Activated naive CD4-positive, alpha-beta T cell treated with Interleukin-2 at 50 U/mL for 16 hours (primary cell): Measurements from ENCODE around the gene ZFYVE27.
A peak's percentile ranks its signal among the peaks of the same experiment; 100 is the strongest.

Experiments used
- DNase-seq: peaks from one replicate; pipeline ENCODE4 v3.0.0-alpha.2; 2020

Gene ZFYVE27

GRCh38 chr10:97744405-97745035 is 7.6 kb downstream of the ZFYVE27 start:
- DNase-seq, result no peak

- no peak for DNase-seq
Measured at GRCh38 chr10:97747573-97747972, 10.6 kb downstream of the ZFYVE27 start.

GRCh38 chr10:97748116-97748515 is 11.2 kb downstream of the ZFYVE27 start:
- no peak for DNase-seq

- no peak for DNase-seq
Measured at GRCh38 chr10:97752956-97753355, 16.0 kb downstream of the ZFYVE27 start.

GRCh38 chr10:97754726-97755125 is 17.8 kb downstream of the ZFYVE27 start:
- DNase-seq, result no peak

GRCh38 chr10:97755718-97756117 is 18.8 kb downstream of the ZFYVE27 start:
- DNase-seq, result no peak

GRCh38 chr10:97757471-97757870 is 20.5 kb downstream of the ZFYVE27 start:
- no peak for DNase-seq

- peak; percentile 46 for DNase-seq
Measured at GRCh38 chr10:97759158-97759887, 22.4 kb downstream of the ZFYVE27 start.

GRCh38 chr10:97759946-97760345 is 23.0 kb downstream of the ZFYVE27 start:
- DNase-seq, result no peak

GRCh38 chr10:97760461-97761257 is 23.7 kb downstream of the ZFYVE27 start:
- no peak for DNase-seq

GRCh38 chr10:97761331-97761865 is 24.5 kb downstream of the ZFYVE27 start:
- DNase-seq, result no peak

- no peak for DNase-seq
Measured at GRCh38 chr10:97762056-97762455, 25.1 kb downstream of the ZFYVE27 start.

GRCh38 chr10:97762816-97763215 is 25.9 kb downstream of the ZFYVE27 start:
- no peak for DNase-seq

- DNase-seq, result no peak
Measured at GRCh38 chr10:97763411-97763810, 26.5 kb downstream of the ZFYVE27 start.

GRCh38 chr10:97763947-97764346 is 27.0 kb downstream of the ZFYVE27 start:
- no peak for DNase-seq

GRCh38 chr10:97764519-97764931 is 27.6 kb downstream of the ZFYVE27 start:
- DNase-seq, result no peak

GRCh38 chr10:97765201-97765600 is 28.3 kb downstream of the ZFYVE27 start:
- DNase-seq, result no peak

GRCh38 chr10:97766106-97766810 is 29.3 kb downstream of the ZFYVE27 start:
- DNase-seq, result no peak

GRCh38 chr10:97766996-97767924 is 30.3 kb downstream of the ZFYVE27 start:
- no peak for DNase-seq

- no peak for DNase-seq
Measured at GRCh38 chr10:97768322-97769315, 31.7 kb downstream of the ZFYVE27 start.
